ENCODE data around the gene CCR5AS.

Gene CCR5AS

DNA sequence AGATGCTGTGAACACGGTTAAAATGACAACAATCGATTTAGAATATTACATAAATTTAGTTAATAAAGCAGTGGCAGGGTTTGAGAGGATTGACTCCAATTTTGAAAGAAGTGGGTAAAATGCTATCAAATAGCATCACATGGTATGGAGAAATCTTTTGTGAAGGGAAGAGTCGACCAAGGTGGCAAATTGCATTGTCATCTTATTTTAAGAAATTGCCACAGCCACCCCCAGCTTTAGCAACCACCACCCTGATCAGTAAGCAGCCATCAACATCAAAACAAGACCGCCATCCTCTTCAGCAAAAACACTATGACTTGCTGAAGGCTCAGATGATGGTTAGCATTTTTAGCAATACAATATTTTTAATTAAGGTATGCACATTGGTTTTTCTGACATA is 41.8 kb downstream of the CCR5AS start:
- Histone ChIP-seq H3K9me3 (ENCODE audit: low read length) (no peaks in the 10 kb centered on the region), H2AFZ (ENCODE audit: low read depth, low read length) (no peak overlapping the region), H3K9ac (ENCODE audit: low read length) (no peak overlapping the region), H3K27me3 (ENCODE audit: insufficient read depth, low read depth, low read length) (no peaks in the 10 kb centered on the region), H3K4me3 (ENCODE audit: low read length) (no peak overlapping the region), H3F3A (ENCODE audit: insufficient read depth, low read length, poor library complexity, severe bottlenecking) (no peaks in the 10 kb centered on the region), H3K4me2 (ENCODE audit: low read length) (no peak overlapping the region), H3K79me2 (replicated peaks; ENCODE audit: insufficient read depth, low read length) (no peaks in the 10 kb centered on the region), H3K9me2 (ENCODE audit: insufficient read depth, low read length) (no peaks in the 10 kb centered on the region), H3K36me3 (ENCODE audit: insufficient read depth, low read length) (no peaks in the 10 kb centered on the region), H4K20me1 (ENCODE audit: insufficient read depth) (no peaks in the 10 kb centered on the region), H3K27ac (ENCODE audit: low read length) (no peak overlapping the region)
- no peak for TF ChIP-seq POLR2AphosphoS5 (IDR thresholded peaks at IDR 0.05)
- no peak for TF ChIP-seq RAD21 (conservative IDR thresholded peaks at IDR 0.05)
- TF ChIP-seq EP300 (conservative IDR thresholded peaks at IDR 0.05; ENCODE audit: poor library complexity, severe bottlenecking), result no peak
- TF ChIP-seq SMC3 (conservative IDR thresholded peaks at IDR 0.05; ENCODE audit: poor library complexity), result no peak

DNA sequence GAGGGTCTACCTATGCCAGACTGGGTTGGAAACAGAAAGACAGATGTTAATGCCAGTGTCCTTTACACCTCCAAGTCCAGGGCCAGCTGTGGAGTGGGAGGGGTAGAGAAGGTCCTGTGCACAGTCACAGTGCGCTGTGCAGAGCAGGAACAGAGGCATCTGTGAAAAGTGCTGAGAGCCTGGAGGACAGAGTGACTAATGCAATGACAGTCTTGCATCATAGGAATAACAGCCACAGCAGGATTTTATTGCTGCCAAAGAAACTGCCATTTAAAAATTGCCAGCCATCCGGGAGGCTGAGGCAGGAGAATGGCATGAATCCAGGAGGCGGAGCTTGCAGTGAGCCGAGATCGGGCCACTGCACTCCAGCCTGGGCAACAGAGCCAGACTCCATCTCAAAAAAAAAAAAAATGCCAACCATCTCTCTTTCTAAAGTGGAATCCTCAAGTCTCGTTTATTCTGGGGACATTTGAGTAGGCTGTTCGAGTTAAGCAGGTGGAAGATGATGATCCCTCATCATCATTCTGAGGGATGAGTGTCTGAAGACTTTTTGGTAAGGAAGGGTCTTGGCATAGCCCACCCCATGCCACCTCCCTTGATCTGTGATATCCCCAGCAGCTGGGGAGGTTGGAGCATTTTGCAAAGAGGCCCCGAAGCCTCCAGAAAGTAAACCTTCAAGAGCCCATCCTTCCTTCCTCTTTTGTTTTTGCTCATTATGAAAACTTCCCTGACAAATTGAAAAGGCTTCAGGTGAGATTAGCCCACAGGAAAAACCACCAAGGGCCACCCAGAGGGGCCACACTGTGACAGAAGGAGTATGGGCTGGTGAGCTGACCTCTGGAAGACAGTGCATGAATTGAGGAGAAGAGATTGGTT is 45.2 kb downstream of the CCR5AS start:
- H3K27ac ChIP-seq (ENCODE audit: low read length), result no peak overlapping the region
- H3F3A ChIP-seq (ENCODE audit: insufficient read depth, low read length, poor library complexity, severe bottlenecking), result no peaks in the 10 kb centered on the region
- H3K4me2 ChIP-seq (ENCODE audit: low read length), result no peak overlapping the region
- no peak overlapping the region for H3K4me3 ChIP-seq (ENCODE audit: low read length)
- H3K27me3 ChIP-seq (ENCODE audit: insufficient read depth, low read depth, low read length), result no peaks in the 10 kb centered on the region
- H2AFZ ChIP-seq (ENCODE audit: low read depth, low read length), result no peak overlapping the region
- no peaks in the 10 kb centered on the region for H3K79me2 ChIP-seq (replicated peaks; ENCODE audit: insufficient read depth, low read length)
- H3K36me3 ChIP-seq (ENCODE audit: insufficient read depth, low read length), result no peaks in the 10 kb centered on the region
- H3K9ac ChIP-seq (ENCODE audit: low read length), result no peak overlapping the region
- TF ChIP-seq SMC3 (conservative IDR thresholded peaks at IDR 0.05; ENCODE audit: poor library complexity) (no peak), TAF1 (IDR thresholded peaks at IDR 0.05; ENCODE audit: low read depth) (no peak), MXI1 (conservative IDR thresholded peaks at IDR 0.05; ENCODE audit: poor library complexity, severe bottlenecking) (no peak), EZH2 (IDR thresholded peaks at IDR 0.05; ENCODE audit: borderline replicate concordance, insufficient read depth, low read length, poor library complexity, severe bottlenecking) (no peak)
- no peaks in the 10 kb centered on the region for H3K9me2 ChIP-seq (ENCODE audit: insufficient read depth, low read length)
- H4K20me1 ChIP-seq (ENCODE audit: insufficient read depth), result no peaks in the 10 kb centered on the region
- H3K9me3 ChIP-seq (ENCODE audit: low read length), result no peaks in the 10 kb centered on the region

DNA sequence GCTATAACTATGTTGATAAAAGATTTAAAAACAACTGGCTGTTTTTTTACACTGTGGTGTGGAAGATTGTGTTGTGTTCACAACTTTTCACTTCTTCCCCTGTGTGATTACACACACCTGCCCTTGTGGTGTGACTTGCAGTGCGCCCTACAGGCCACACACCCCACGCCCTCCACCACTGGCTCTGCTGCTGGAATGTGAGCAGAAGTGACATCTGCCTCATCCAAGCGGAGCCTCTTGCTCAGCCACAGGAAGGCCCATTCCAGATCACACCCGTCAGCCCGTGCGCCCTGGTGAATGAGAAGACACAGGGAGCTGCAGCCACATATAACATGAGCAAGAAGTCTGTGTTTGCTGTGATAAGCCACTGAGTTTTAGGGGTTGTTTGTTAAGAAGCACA is 46.0 kb downstream of the CCR5AS start:
- H2AFZ ChIP-seq (ENCODE audit: low read depth, low read length), result no peak overlapping the region

More for the DNA sequence above, 46.0 kb downstream of the CCR5AS start:
- no peaks in the 10 kb centered on the region for H3K79me2 ChIP-seq (replicated peaks; ENCODE audit: insufficient read depth, low read length)
- no peak overlapping the region for H3K4me2 ChIP-seq (ENCODE audit: low read length)
- no peak overlapping the region for H3K4me3 ChIP-seq (ENCODE audit: low read length)
- TF ChIP-seq TAF1 (IDR thresholded peaks at IDR 0.05; ENCODE audit: low read depth) (no peak), POLR2AphosphoS5 (IDR thresholded peaks at IDR 0.05) (no peak), MXI1 (conservative IDR thresholded peaks at IDR 0.05; ENCODE audit: poor library complexity, severe bottlenecking) (no peak), RAD21 (conservative IDR thresholded peaks at IDR 0.05) (no peak), EP300 (conservative IDR thresholded peaks at IDR 0.05; ENCODE audit: poor library complexity, severe bottlenecking) (no peak), EZH2 (IDR thresholded peaks at IDR 0.05; ENCODE audit: borderline replicate concordance, insufficient read depth, low read length, poor library complexity, severe bottlenecking) (no peak), SMC3 (conservative IDR thresholded peaks at IDR 0.05; ENCODE audit: poor library complexity) (no peak)
- TF ChIP-seq, protein P1, sequence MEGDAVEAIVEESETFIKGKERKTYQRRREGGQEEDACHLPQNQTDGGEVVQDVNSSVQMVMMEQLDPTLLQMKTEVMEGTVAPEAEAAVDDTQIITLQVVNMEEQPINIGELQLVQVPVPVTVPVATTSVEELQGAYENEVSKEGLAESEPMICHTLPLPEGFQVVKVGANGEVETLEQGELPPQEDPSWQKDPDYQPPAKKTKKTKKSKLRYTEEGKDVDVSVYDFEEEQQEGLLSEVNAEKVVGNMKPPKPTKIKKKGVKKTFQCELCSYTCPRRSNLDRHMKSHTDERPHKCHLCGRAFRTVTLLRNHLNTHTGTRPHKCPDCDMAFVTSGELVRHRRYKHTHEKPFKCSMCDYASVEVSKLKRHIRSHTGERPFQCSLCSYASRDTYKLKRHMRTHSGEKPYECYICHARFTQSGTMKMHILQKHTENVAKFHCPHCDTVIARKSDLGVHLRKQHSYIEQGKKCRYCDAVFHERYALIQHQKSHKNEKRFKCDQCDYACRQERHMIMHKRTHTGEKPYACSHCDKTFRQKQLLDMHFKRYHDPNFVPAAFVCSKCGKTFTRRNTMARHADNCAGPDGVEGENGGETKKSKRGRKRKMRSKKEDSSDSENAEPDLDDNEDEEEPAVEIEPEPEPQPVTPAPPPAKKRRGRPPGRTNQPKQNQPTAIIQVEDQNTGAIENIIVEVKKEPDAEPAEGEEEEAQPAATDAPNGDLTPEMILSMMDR (IDR thresholded peaks at IDR 0.05; ENCODE audit: poor library complexity, severe bottlenecking), result no peak
- TF ChIP-seq, protein P2, sequence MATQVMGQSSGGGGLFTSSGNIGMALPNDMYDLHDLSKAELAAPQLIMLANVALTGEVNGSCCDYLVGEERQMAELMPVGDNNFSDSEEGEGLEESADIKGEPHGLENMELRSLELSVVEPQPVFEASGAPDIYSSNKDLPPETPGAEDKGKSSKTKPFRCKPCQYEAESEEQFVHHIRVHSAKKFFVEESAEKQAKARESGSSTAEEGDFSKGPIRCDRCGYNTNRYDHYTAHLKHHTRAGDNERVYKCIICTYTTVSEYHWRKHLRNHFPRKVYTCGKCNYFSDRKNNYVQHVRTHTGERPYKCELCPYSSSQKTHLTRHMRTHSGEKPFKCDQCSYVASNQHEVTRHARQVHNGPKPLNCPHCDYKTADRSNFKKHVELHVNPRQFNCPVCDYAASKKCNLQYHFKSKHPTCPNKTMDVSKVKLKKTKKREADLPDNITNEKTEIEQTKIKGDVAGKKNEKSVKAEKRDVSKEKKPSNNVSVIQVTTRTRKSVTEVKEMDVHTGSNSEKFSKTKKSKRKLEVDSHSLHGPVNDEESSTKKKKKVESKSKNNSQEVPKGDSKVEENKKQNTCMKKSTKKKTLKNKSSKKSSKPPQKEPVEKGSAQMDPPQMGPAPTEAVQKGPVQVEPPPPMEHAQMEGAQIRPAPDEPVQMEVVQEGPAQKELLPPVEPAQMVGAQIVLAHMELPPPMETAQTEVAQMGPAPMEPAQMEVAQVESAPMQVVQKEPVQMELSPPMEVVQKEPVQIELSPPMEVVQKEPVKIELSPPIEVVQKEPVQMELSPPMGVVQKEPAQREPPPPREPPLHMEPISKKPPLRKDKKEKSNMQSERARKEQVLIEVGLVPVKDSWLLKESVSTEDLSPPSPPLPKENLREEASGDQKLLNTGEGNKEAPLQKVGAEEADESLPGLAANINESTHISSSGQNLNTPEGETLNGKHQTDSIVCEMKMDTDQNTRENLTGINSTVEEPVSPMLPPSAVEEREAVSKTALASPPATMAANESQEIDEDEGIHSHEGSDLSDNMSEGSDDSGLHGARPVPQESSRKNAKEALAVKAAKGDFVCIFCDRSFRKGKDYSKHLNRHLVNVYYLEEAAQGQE (IDR thresholded peaks at IDR 0.05; ENCODE audit: borderline replicate concordance), result no peak
- H3K36me3 ChIP-seq (ENCODE audit: insufficient read depth, low read length), result no peaks in the 10 kb centered on the region
- no peaks in the 10 kb centered on the region for H4K20me1 ChIP-seq (ENCODE audit: insufficient read depth)
- no peak overlapping the region for H3K27ac ChIP-seq (ENCODE audit: low read length)
- no peaks in the 10 kb centered on the region for H3K9me2 ChIP-seq (ENCODE audit: insufficient read depth, low read length)
- H3K9me3 ChIP-seq (ENCODE audit: low read length), result no peaks in the 10 kb centered on the region
- H3K27me3 ChIP-seq (ENCODE audit: insufficient read depth, low read depth, low read length), result no peaks in the 10 kb centered on the region
- no peak overlapping the region for H3K9ac ChIP-seq (ENCODE audit: low read length)
- no peaks in the 10 kb centered on the region for H3F3A ChIP-seq (ENCODE audit: insufficient read depth, low read length, poor library complexity, severe bottlenecking)
